T-helper 17 cell (primary cell): Measurements from ENCODE around the gene PTPN2. TPM values are rescaled to one million over a fixed set of nuclear protein-coding genes. Genes with fewer than 3 reads are reported as not detected.

ENCODE experiments used
- ATAC-seq: fragments of 150-1000 bp; cut with Tn5 transposase; 2 replicates; pipeline ENCODE4 v1.10.0; 2021; ENCODE audit warnings: mild to moderate bottlenecking, moderate library complexity
- DNase-seq, 3 donors: peaks; one replicate each; pipeline versions ENCODE4 v3.0.0 to v3.0.0-alpha.2; 2020 to 2021
- H3K9me3 ChIP-seq: one replicate; pipeline ENCODE4 v1.7.0; 2013; ENCODE audit warnings: low read length, mild to moderate bottlenecking; ENCODE audit not compliant: control insufficient read depth, poor library complexity, severe bottlenecking
- H3K27ac Mint-ChIP-seq: one replicate; pipeline ENCODE4 v1.8.0; 2022; ENCODE audit warnings: mild to moderate bottlenecking, moderate library complexity, mixed read lengths
- H3K27me3 Mint-ChIP-seq: one replicate; pipeline ENCODE4 v1.8.0; 2022; ENCODE audit warnings: mixed read lengths
- H3K36me3 Mint-ChIP-seq: one replicate; pipeline ENCODE4 v1.8.0; 2022; ENCODE audit warnings: low read depth, mixed read lengths
- H3K4me1 Mint-ChIP-seq: one replicate; pipeline ENCODE4 v1.8.0; 2022; ENCODE audit warnings: mild to moderate bottlenecking, mixed read lengths
- H3K4me3 Mint-ChIP-seq: one replicate; pipeline ENCODE4 v1.8.0; 2022; ENCODE audit warnings: mild to moderate bottlenecking, moderate library complexity, mixed read lengths
- total RNA-seq, 4 donors: library from RNA in 2 of 4; stranded (reverse) in 2 of 4; gene quantifications; one replicate each; pipeline ENCODE4 v1.2.3 and lab custom pipeline; 2022 to 2026

The PTPN2 gene
- total RNA-seq, 2 donors from 2014 or later, result 72.8 to 74.8 TPM

- no peaks in the 10 kb centered on the region for H3K27me3 Mint-ChIP-seq
- no peak overlapping the region for H3K4me3 Mint-ChIP-seq
- H3K9me3 ChIP-seq, result no peaks in the 10 kb centered on the region
- peak overlapping the region; percentile 54 for H3K27ac Mint-ChIP-seq
- no peak for DNase-seq
- H3K36me3 Mint-ChIP-seq, result no peaks in the 10 kb centered on the region
- peaks cover 38% of the 10 kb centered on the region for H3K4me1 Mint-ChIP-seq
- no peak for ATAC-seq
Observed at GRCh38 chr18:12862467-12862866, 21.6 kb downstream of the PTPN2 start.

DNA sequence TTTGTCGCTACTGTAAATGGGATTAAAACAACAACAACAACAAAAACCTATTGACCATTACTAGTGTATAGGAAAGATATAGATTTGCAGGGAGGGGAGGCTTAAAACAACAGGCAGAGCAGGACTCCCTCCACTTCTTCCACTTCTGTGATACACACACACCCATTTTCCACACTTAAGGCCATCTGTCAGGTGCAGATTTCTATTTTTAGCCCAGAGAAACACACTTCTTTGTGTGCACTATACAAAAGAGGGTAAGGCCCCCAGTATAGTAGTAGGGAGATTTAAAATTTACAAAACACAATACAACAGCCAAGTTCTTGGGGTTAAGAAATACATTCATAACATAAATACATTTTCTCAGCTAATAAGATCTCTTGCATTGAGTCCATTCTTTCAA is 22.4 kb downstream of the PTPN2 start:
- peaks cover 41% of the 10 kb centered on the region for H3K4me1 Mint-ChIP-seq
- DNase-seq, result no peak
- no peak overlapping the region for H3K4me3 Mint-ChIP-seq
- H3K27me3 Mint-ChIP-seq, result no peaks in the 10 kb centered on the region
- no peaks in the 10 kb centered on the region for H3K9me3 ChIP-seq
- no peak for ATAC-seq
- no peak overlapping the region for H3K27ac Mint-ChIP-seq
- no peaks in the 10 kb centered on the region for H3K36me3 Mint-ChIP-seq

- Mint-ChIP-seq H3K4me1 (peaks cover 44% of the 10 kb centered on the region), H3K4me3 (no peak overlapping the region), H3K27me3 (no peaks in the 10 kb centered on the region), H3K36me3 (peaks cover 3% of the 10 kb centered on the region), H3K27ac (no peak overlapping the region)
- no peaks in the 10 kb centered on the region for H3K9me3 ChIP-seq
- ATAC-seq (no peak), DNase-seq (no peak)
Observed at GRCh38 chr18:12860530-12860929, 23.5 kb downstream of the PTPN2 start.

DNA sequence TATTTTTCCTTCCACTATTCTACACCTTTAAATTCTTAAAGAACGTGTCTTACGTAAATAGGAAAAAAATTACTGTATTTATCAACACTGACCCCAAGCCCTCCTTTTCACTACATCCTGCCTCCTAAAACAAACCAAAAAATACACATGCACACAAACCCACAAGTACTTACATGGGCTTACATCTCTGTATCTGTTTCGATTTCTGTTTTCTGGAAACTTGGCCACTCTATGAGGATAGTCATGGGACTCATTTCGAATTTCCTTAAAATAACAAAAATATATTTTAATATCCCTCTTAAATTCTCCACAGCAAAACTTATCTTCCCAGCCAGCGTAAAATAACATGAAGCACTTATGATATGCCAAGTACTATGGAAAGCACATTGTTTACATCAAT is 25.0 kb downstream of the PTPN2 start:
- ATAC-seq, result no peak
- DNase-seq, result no peak
- H3K36me3 Mint-ChIP-seq, result peaks cover 13% of the 10 kb centered on the region
- no peaks in the 10 kb centered on the region for H3K27me3 Mint-ChIP-seq
- H3K9me3 ChIP-seq, result no peaks in the 10 kb centered on the region
- H3K4me1 Mint-ChIP-seq, result peaks cover 48% of the 10 kb centered on the region
- no peak overlapping the region for H3K4me3 Mint-ChIP-seq
- no peak overlapping the region for H3K27ac Mint-ChIP-seq

- no peak for ATAC-seq
- no peaks in the 10 kb centered on the region for H3K27me3 Mint-ChIP-seq
- no peak overlapping the region for H3K27ac Mint-ChIP-seq
- H3K9me3 ChIP-seq, result no peaks in the 10 kb centered on the region
- DNase-seq, result no peak
- peaks cover 13% of the 10 kb centered on the region for H3K36me3 Mint-ChIP-seq
- H3K4me1 Mint-ChIP-seq, result peaks cover 48% of the 10 kb centered on the region
- H3K4me3 Mint-ChIP-seq, result peak overlapping the region; percentile 39
Observed at GRCh38 chr18:12857991-12858544, 26.0 kb downstream of the PTPN2 start.

DNA sequence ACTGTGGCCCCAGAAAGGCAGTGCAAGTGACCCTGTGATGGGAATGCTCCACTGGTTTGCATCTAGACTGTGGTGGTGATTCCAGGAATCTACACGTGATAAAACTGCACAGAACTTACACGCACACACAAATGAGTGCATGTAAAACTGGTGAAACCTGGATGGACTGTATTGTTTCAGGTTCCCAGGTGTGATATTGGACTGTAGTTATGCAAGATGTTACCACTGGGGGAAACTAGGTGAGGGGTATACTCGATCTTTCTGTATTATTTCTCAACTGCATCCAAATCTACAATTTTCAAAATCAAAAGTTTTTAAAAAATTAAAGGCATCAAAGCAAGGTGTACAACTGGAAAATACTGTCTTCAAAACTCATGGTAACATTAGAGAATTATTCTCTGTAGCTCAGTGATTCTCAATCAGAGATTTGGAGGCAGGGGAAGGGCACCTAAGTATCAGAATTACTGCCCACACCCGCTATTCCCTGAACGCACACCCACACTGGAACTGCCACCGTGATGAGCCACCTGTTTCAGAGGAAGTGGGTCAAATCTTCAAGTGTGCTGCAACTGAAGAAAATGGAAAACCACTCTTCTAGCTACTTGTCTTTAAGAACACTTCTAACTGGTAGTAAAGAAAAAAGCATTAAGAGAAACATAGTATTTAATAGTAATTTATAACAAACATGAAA is 26.7 kb downstream of the PTPN2 start:
- peak; percentile 32 for ATAC-seq
- Mint-ChIP-seq H3K4me1 (peaks cover 49% of the 10 kb centered on the region), H3K27ac (no peak overlapping the region), H3K4me3 (no peak overlapping the region), H3K36me3 (peaks cover 13% of the 10 kb centered on the region), H3K27me3 (no peaks in the 10 kb centered on the region)
- H3K9me3 ChIP-seq, result no peaks in the 10 kb centered on the region
- no peak for DNase-seq

GRCh38 chr18:12855916-12856315 is 28.1 kb downstream of the PTPN2 start:
- peak overlapping the region; percentile 80 for H3K27ac Mint-ChIP-seq
- peaks cover 49% of the 10 kb centered on the region for H3K4me1 Mint-ChIP-seq
- no peaks in the 10 kb centered on the region for H3K9me3 ChIP-seq
- no peak for ATAC-seq
- no peak overlapping the region for H3K4me3 Mint-ChIP-seq
- H3K36me3 Mint-ChIP-seq, result peaks cover 13% of the 10 kb centered on the region
- H3K27me3 Mint-ChIP-seq, result no peaks in the 10 kb centered on the region
- no peak for DNase-seq

- Mint-ChIP-seq H3K4me3 (no peak overlapping the region), H3K36me3 (peaks cover 17% of the 10 kb centered on the region), H3K4me1 (peaks cover 44% of the 10 kb centered on the region), H3K27ac (peak overlapping the region; percentile 65), H3K27me3 (no peaks in the 10 kb centered on the region)
- no peak for ATAC-seq
- no peaks in the 10 kb centered on the region for H3K9me3 ChIP-seq
- no peak for DNase-seq
Observed at GRCh38 chr18:12852566-12853315, 31.3 kb downstream of the PTPN2 start.

GRCh38 chr18:12851716-12852115 is 32.3 kb downstream of the PTPN2 start:
- no peaks in the 10 kb centered on the region for H3K9me3 ChIP-seq
- Mint-ChIP-seq H3K4me3 (no peak overlapping the region), H3K27me3 (no peaks in the 10 kb centered on the region), H3K4me1 (peaks cover 41% of the 10 kb centered on the region), H3K27ac (peak overlapping the region; percentile 65), H3K36me3 (peaks cover 17% of the 10 kb centered on the region)
- ATAC-seq (no peak), DNase-seq (no peak)

GRCh38 chr18:12849548-12849947 is 34.5 kb downstream of the PTPN2 start:
- H3K36me3 Mint-ChIP-seq, result peaks cover 8% of the 10 kb centered on the region
- no peak overlapping the region for H3K4me3 Mint-ChIP-seq
- H3K27me3 Mint-ChIP-seq, result no peaks in the 10 kb centered on the region
- ATAC-seq, result no peak
- no peaks in the 10 kb centered on the region for H3K9me3 ChIP-seq
- H3K4me1 Mint-ChIP-seq, result peaks cover 41% of the 10 kb centered on the region
- no peak for DNase-seq
- H3K27ac Mint-ChIP-seq, result peak overlapping the region; percentile 75

GRCh38 chr18:12848405-12848804 is 35.6 kb downstream of the PTPN2 start:
- H3K9me3 ChIP-seq, result no peaks in the 10 kb centered on the region
- Mint-ChIP-seq H3K27ac (no peak overlapping the region), H3K27me3 (no peaks in the 10 kb centered on the region), H3K36me3 (peaks cover 6% of the 10 kb centered on the region), H3K4me3 (no peak overlapping the region), H3K4me1 (peaks cover 46% of the 10 kb centered on the region)
- DNase-seq (no peak), ATAC-seq (no peak)

DNA sequence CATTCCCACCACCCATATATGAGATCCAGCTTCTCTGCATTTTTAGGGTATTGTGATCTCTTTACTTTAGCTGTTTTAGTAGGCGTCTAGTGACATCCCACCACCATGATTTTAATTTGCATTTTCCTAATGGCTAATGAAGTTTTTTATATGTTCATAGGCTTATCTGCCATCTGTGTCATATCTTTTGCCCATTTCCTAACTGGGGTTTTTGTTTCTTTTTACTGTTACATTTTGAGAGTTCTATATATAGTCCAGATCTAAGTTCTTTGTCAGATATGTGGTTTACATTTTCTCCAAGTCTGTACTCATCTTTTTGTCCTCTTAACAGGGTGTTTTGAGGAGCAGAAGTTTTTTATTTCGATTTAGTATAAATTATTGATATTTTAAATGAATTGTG is 39.6 kb downstream of the PTPN2 start:
- DNase-seq, result no peak
- no peak for ATAC-seq
- Mint-ChIP-seq H3K36me3 (peaks cover 6% of the 10 kb centered on the region), H3K4me3 (peak overlapping the region; percentile 2), H3K27ac (peak overlapping the region; percentile 88), H3K4me1 (peaks cover 62% of the 10 kb centered on the region), H3K27me3 (no peaks in the 10 kb centered on the region)
- H3K9me3 ChIP-seq, result no peaks in the 10 kb centered on the region

GRCh38 chr18:12843420-12844350 is 40.4 kb downstream of the PTPN2 start:
- Mint-ChIP-seq H3K4me3 (peak overlapping the region; percentile 49), H3K36me3 (peaks cover 6% of the 10 kb centered on the region), H3K27me3 (no peaks in the 10 kb centered on the region), H3K27ac (peak overlapping the region; percentile 88), H3K4me1 (peaks cover 65% of the 10 kb centered on the region)
- DNase-seq (no peak), ATAC-seq (no peak)
- no peaks in the 10 kb centered on the region for H3K9me3 ChIP-seq
